HCT116 (cell line): ENCODE measurements around the gene CA12. TPM values are rescaled to one million over a fixed set of nuclear protein-coding genes. Genes with fewer than 3 reads are reported as not detected.

Experiments used
- ATAC-seq: fragments of 200-7000 bp; cut with Tn5 transposase; 2 replicates; pipeline ENCODE4 v1.9.1; 2020; ENCODE audit warnings: mild to moderate bottlenecking, moderate library complexity
- BruUV-seq: library from RNA; stranded (reverse); fragments of 400-500 nt; replicated peaks from 2 replicates; lab custom pipeline; 2021; lab: Mats Ljungman, UMichigan
- CTCF ChIA-PET: fragments of 300-600 bp; sonication (Branson Sonifier 250); formaldehyde crosslinking; loops from one replicate; lab custom pipeline; 2021; ENCODE audit warnings: antibody characterized with exemption; lab: Charles Lee
- POLR2A ChIA-PET: fragments of 300-600, 350-600 bp; sonication (Branson Sonifier 250); formaldehyde crosslinking; loops from one replicate; lab custom pipeline; 2021; ENCODE audit warnings: antibody characterized with exemption; lab: Charles Lee
- RAD21 ChIA-PET, 2 experiments: fragments of 300-600 bp; sonication (Branson Sonifier 250); formaldehyde crosslinking; loops; one replicate each; lab custom pipeline; 2023; ENCODE audit warnings: low total read pairs in 2 of 2; ENCODE audit not compliant: uncharacterized antibody in 2 of 2, unreplicated experiment in 2 of 2, low non-redundant PET in 1 of 2; lab: Charles Lee
- DNase-seq: peaks from one replicate; pipeline ENCODE4 v3.0.0-alpha.2; 2010; ENCODE audit warnings: low read depth, low spot score
- H2AFZ ChIP-seq: fragments of 200-600 bp; shearing (Covaris generic), sonication (generic); 2 replicates; pipeline ENCODE4 v1.6.1; 2017; ENCODE audit warnings: low read depth, mixed run types, mixed read lengths, antibody characterized with exemption, low read length; ENCODE audit not compliant: poor library complexity, severe bottlenecking
- H3K27ac ChIP-seq: 2 replicates; pipeline ENCODE4 v1.5.1; 2012; ENCODE audit warnings: low read depth, low read length
- H3K27me3 ChIP-seq: fragments of 200-600 bp; sonication (generic); 2 replicates; pipeline ENCODE4 v1.6.1; 2016; ENCODE audit warnings: mixed run types, low read length, mixed read lengths; ENCODE audit not compliant: insufficient read depth
- H3K36me3 ChIP-seq, 2 experiments: fragments of 200-500 bp in 1 of 2; fragments of 200-600 bp in 1 of 2; sonication (Bioruptor generic) in 1 of 2; sonication (generic) in 1 of 2; 2 replicates each; pipeline versions ENCODE4 v1.5.1 to v1.6.1; 2014 to 2016; ENCODE audit warnings: low read length in 2 of 2, inconsistent platforms in 1 of 2, mixed read lengths in 1 of 2, mixed run types in 1 of 2; ENCODE audit not compliant: insufficient read depth in 2 of 2, control insufficient read depth in 1 of 2
- H3K4me1 ChIP-seq, 2 experiments: fragments of 200-600 bp in 1 of 2; sonication (generic) in 1 of 2; 2 replicates each; pipeline versions ENCODE4 v1.5.1 to v1.6.1; 2012 to 2017; ENCODE audit warnings: low read length in 2 of 2, inconsistent platforms in 1 of 2, mild to moderate bottlenecking in 1 of 2, mixed read lengths in 1 of 2, mixed run types in 1 of 2, moderate library complexity in 1 of 2; ENCODE audit not compliant: insufficient read depth in 2 of 2, control insufficient read depth in 1 of 2
- H3K4me2 ChIP-seq: fragments of 200-600 bp; sonication (generic); 2 replicates; pipeline ENCODE4 v1.6.1; 2017; ENCODE audit warnings: mixed run types, low read length, mixed read lengths
- H3K4me3 ChIP-seq, 2 experiments: fragments of 200-600 bp in 1 of 2; sonication (generic) in 1 of 2; replicated peaks in 1 of 2; 2 replicates each; pipeline ENCODE4 v1.5.1; 2011 to 2016; ENCODE audit warnings: low read length in 2 of 2, control low read depth in 1 of 2, low read depth in 1 of 2, mild to moderate bottlenecking in 1 of 2, mixed read lengths in 1 of 2, mixed run types in 1 of 2
- H3K79me2 ChIP-seq: fragments of 200-600 bp; sonication (generic); 2 replicates; pipeline ENCODE4 v1.6.1; 2017; ENCODE audit warnings: mild to moderate bottlenecking, mixed run types, low read length, moderate library complexity, mixed read lengths; ENCODE audit not compliant: insufficient read depth
- H3K9ac ChIP-seq: fragments of 200-600 bp; sonication (generic); 2 replicates; pipeline ENCODE4 v1.6.1; 2016; ENCODE audit warnings: low read length, mixed read lengths
- H3K9me2 ChIP-seq: fragments of 200-600 bp; sonication (generic), shearing (Covaris generic); 2 replicates; pipeline ENCODE4 v1.6.1; 2017; ENCODE audit warnings: mixed run types, mild to moderate bottlenecking, moderate library complexity; ENCODE audit not compliant: insufficient read depth
- H3K9me3 ChIP-seq, 2 experiments: fragments of 200-500 bp in 1 of 2; fragments of 200-600 bp in 1 of 2; sonication (Bioruptor generic) in 1 of 2; sonication (generic) in 1 of 2; 2 replicates each; pipeline ENCODE4 v1.6.1; 2014 to 2017; ENCODE audit warnings: low read length in 2 of 2, mixed read lengths in 2 of 2, inconsistent platforms in 1 of 2, low read depth in 1 of 2, mild to moderate bottlenecking in 1 of 2, mixed run types in 1 of 2, moderate library complexity in 1 of 2; ENCODE audit not compliant: control insufficient read depth in 1 of 2, insufficient read depth in 1 of 2
- H4K20me1 ChIP-seq: fragments of 200-600 bp; sonication (generic), shearing (Covaris generic); 2 replicates; pipeline ENCODE4 v1.6.1; 2017; ENCODE audit warnings: mixed run types, mild to moderate bottlenecking, moderate library complexity; ENCODE audit not compliant: insufficient read depth
- ZBTB33 ChIP-seq: IDR thresholded peaks from 2 replicates; pipeline ENCODE4 v1.6.1; 2011; ENCODE audit warnings: mild to moderate bottlenecking, low read length, moderate library complexity; ENCODE audit not compliant: insufficient replicate concordance; ENCODE audit errors: extremely low read depth
- ZFX ChIP-seq: fragments of 450-650 bp; IDR thresholded peaks from 2 replicates; pipeline ENCODE4 v1.6.1; 2017
- intact Hi-C: fragments of 100-400 bp; cut with micrococcal nuclease; formaldehyde crosslinking; loops from 2 replicates; pipeline ENCODE4 v1.10.0; 2022
- total RNA-seq: library from RNA; stranded (reverse); gene quantifications from one replicate; pipeline ENCODE4 v1.2.1, GENCODE V29; 2021; ENCODE audit not compliant: unreplicated experiment

CA12 gene
- total RNA-seq, 1 experiment from 2014 or later = 1.8 TPM

GRCh38 chr15:63373866-63374548 lies 7.6 kb downstream of the CA12 start:
- Histone ChIP-seq H3K9me3 (no peaks in the 10 kb centered on the region), H3K4me2 (no peak overlapping the region), H3K27ac (no peak overlapping the region), H3K36me3 (no peaks in the 10 kb centered on the region), H3K9me2 (no peaks in the 10 kb centered on the region), H2AFZ (no peak overlapping the region), H3K27me3 (no peaks in the 10 kb centered on the region), H3K4me1 (peaks cover 21 to 32% of the 10 kb centered on the region in 2 experiments), H3K9ac (no peak overlapping the region), H3K79me2 (no peaks in the 10 kb centered on the region), H4K20me1 (no peaks in the 10 kb centered on the region), H3K4me3 (no peak overlapping the region)
- DNase-seq = no peak
- intact Hi-C loops = no loop called here
- TF ChIP-seq ZBTB33 = no peak
- ATAC-seq = no peak
- no TSS peak for BruUV-seq
- RAD21 ChIA-PET = no interaction called here
- POLR2A ChIA-PET = interaction anchor here (0.5 kb wide), 1 partner anchor 54 kb away, joined by 3 read pairs; no protein-coding TSS in a partner anchor
- CTCF ChIA-PET = no interaction called here

GRCh38 chr15:63373330-63373729 lies 8.3 kb downstream of the CA12 start:
- no peaks in the 10 kb centered on the region for H3K9me2 ChIP-seq
- H2AFZ ChIP-seq = no peak overlapping the region
- CTCF ChIA-PET = no interaction called here
- POLR2A ChIA-PET = interaction anchor here (0.5 kb wide), 1 partner anchor 53 kb away, joined by 3 read pairs; no protein-coding TSS in a partner anchor
- TF ChIP-seq ZFX = no peak
- no TSS peak for BruUV-seq
- H3K4me3 ChIP-seq = no peak overlapping the region
- intact Hi-C loops = no loop called here
- H3K36me3 ChIP-seq = no peaks in the 10 kb centered on the region
- H3K79me2 ChIP-seq = no peaks in the 10 kb centered on the region
- RAD21 ChIA-PET = no interaction called here
- peaks cover 21 to 32% of the 10 kb centered on the region in 2 experiments for H3K4me1 ChIP-seq
- no peak overlapping the region for H3K9ac ChIP-seq
- no peak for ATAC-seq
- H3K27me3 ChIP-seq = no peaks in the 10 kb centered on the region
- no peak for DNase-seq
- no peak overlapping the region for H3K27ac ChIP-seq
- no peaks in the 10 kb centered on the region for H4K20me1 ChIP-seq
- H3K9me3 ChIP-seq = no peaks in the 10 kb centered on the region
- H3K4me2 ChIP-seq = no peak overlapping the region
